Hematopoietic multipotent progenitor cell treated with erythropoietin and hydrocortisone succinate and interleukin-3 and kit ligand, for 15 days (in vitro differentiated cells): ENCODE data around the gene ANXA11.

Source experiments
- DNase-seq: peaks from one replicate; pipeline ENCODE4 v3.0.0-alpha.2; 2015; ENCODE audit warnings: low spot score

The ANXA11 gene

DNA sequence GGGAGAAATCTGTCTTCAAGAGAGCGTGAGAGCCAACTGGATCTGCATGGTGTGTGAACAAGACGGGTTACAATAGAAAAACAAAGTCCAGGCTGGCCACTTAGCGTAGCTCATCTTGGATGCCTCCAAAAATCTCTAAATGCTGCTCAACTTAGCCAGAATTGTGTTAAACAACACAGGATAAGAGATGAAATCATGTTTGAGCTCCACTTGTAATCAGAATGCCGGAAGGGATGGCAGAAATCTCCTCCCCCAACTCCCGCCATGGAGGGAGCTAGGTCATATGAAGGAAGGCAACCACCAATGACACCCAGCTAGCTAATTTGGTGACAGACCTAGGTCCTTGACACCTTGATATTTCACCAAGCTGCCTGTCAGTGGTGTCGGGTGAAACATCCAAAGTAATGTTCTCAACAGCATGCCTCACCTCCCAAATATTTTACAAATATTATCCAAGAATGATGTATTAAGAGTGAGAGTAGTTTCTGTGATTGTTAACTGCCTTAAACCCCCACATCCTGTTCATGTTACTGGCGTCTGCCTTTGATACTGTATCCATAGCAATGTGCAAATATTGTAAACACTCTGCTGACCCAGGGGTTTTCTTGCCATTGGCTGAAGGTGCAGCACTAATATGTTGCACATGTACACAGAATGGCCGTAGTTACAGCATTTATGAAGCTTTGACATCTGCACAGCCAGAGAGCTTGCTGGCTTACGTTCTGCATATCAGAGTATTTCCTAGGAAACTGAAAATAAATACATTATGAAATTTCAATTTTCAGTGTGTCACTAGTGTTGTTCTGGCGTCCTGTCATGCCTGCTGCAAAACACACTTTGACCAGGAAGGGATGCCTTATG is 101.0 kb downstream of the ANXA11 start:
- DNase-seq: no peak
